A549 (cell line): ENCODE results near the gene ACTR8.

Experiments
- CEBPB ChIP-seq, 2 experiments: fragments of >200 bp in 1 of 2; sonication (Bioruptor Twin) in 1 of 2; formaldehyde crosslinking in 1 of 2; IDR thresholded peaks; 2 replicates each; pipeline ENCODE4 v1.6.1; 2012 to 2016
- CTCF ChIP-seq: fragments of >200 bp; sonication (Bioruptor Twin); formaldehyde crosslinking; IDR thresholded peaks from 3 replicates; pipeline ENCODE4 v1.5.1; 2016
- EHMT2 ChIP-seq: fragments of 200-600 bp; sonication (generic); IDR thresholded peaks from 2 replicates; pipeline ENCODE4 v1.6.1; 2016; ENCODE audit warnings: antibody characterized with exemption, low read depth, mild to moderate bottlenecking, moderate library complexity
- KDM1A ChIP-seq: fragments of 200-600 bp; sonication (generic); IDR thresholded peaks from 2 replicates; pipeline ENCODE4 v1.6.1; 2016; ENCODE audit warnings: low read depth, mild to moderate bottlenecking
- MAZ ChIP-seq: fragments of 150-350 bp; IDR thresholded peaks from 2 replicates; pipeline ENCODE4 v1.6.1; 2014; ENCODE audit warnings: antibody characterized with exemption, low read depth, low read length, borderline replicate concordance
- RAD21 ChIP-seq, 2 experiments: fragments of >200 bp in 1 of 2; sonication (Bioruptor Twin) in 1 of 2; formaldehyde crosslinking in 1 of 2; IDR thresholded peaks in 1 of 2; conservative IDR thresholded peaks in 1 of 2; 2 replicates in 1 of 2; 3 replicates in 1 of 2; pipeline ENCODE4 v1.6.1; 2012 to 2018; ENCODE audit warnings: inconsistent platforms in 1 of 2
- SMC3 ChIP-seq: fragments of >200 bp; sonication (Bioruptor Twin); formaldehyde crosslinking; IDR thresholded peaks from 3 replicates; pipeline ENCODE4 v1.6.1; 2018; ENCODE audit warnings: inconsistent platforms

DNA sequence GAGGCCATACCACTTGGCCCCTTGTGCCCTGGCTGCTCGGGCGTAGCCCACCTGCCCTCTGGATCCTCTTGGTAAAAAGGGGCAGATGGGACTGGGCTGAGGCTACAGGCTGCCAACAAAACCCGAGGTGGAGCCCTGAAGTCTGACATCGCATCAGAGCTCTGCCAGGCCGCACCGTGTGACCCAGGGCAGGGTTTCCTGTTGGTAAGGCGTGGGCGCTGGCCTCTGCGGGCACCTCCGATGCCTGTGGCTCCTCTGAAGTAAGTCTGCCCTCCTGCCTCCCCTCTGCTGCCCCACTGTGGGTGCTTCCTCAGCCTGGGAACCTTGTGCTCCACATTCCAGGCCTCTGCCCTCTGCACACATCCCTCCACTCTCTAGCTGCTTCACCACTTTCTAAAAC, 44.6 kb downstream of the ACTR8 start:
- TF ChIP-seq CEBPB (IDR thresholded peaks at IDR 0.05) (no peak), CTCF (no peak), RAD21 (conservative IDR thresholded peaks at IDR 0.05 in 1 of 2, IDR thresholded peaks at IDR 0.05 in 1 of 2) (no peak), KDM1A (no peak), SMC3 (no peak), MAZ (no peak), EHMT2 (no peak)
